Left lung (tissue), 10 donors: Measurements from ENCODE around the gene GJC1. TPM values are rescaled to one million over a fixed set of nuclear protein-coding genes. Genes with fewer than 3 reads are reported as not detected.

ENCODE experiments used
- ATAC-seq: fragments of 200-7000 bp; cut with Tn5 transposase; one replicate; pipeline ENCODE4 v1.9.1; 2020; ENCODE audit warnings: moderate library complexity
- DNase-seq, 4 donors: peaks; one replicate each; pipeline ENCODE4 v3.0.0-alpha.2; 2013 to 2020
- H3K27ac ChIP-seq, 2 donors: fragments of 200-600 bp; sonication (generic) in 1 of 2; one replicate each; pipeline versions ENCODE4 v1.5.0 to v1.8.0; 2020 to 2021
- H3K27me3 ChIP-seq, 2 donors: fragments of 200-600 bp; sonication (generic) in 1 of 2; one replicate each; pipeline versions ENCODE4 v1.5.0 to v1.8.0; 2020 to 2021
- H3K36me3 ChIP-seq, 2 donors: fragments of 200-600 bp; sonication (generic) in 1 of 2; one replicate each; pipeline versions ENCODE4 v1.5.0 to v1.8.0; 2020 to 2021
- H3K4me1 ChIP-seq, 2 donors: fragments of 200-600 bp; one replicate each; pipeline ENCODE4 v1.8.0; 2021
- H3K4me3 ChIP-seq, 2 donors: fragments of 200-600 bp; sonication (generic) in 1 of 2; one replicate each; pipeline versions ENCODE4 v1.5.0 to v1.8.0; 2020 to 2021; ENCODE audit warnings: mild to moderate bottlenecking in 1 of 2
- H3K9me3 ChIP-seq, 2 donors: fragments of 200-600 bp; sonication (generic) in 1 of 2; one replicate each; pipeline versions ENCODE4 v1.5.0 to v1.8.0; 2020 to 2021
- intact Hi-C, 2 donors: fragments of 100-400 bp; cut with DNase I; formaldehyde crosslinking; loops; one replicate each; pipeline versions ENCODE4 v1.11.2 to v1.14.2; 2022
- polyA plus RNA-seq, 6 donors: library from polyadenylated mRNA; unstranded; fragments of 120-200 nt; gene quantifications; one replicate each; pipeline ENCODE4 v1.2.1, GENCODE V29; 2013; ENCODE audit not compliant: insufficient read length in 6 of 6
- total RNA-seq, 2 donors: library from RNA; stranded (reverse); fragmentation: NEBNext Ultra II Directional; extraction: Animal tissue kit (Norgen Biotek cat#: 25700); gene quantifications; one replicate each; pipeline ENCODE4 v1.2.1, GENCODE V29; 2021
- TF ChIP-seq, protein P1 (sequence below), 2 donors: fragments of 200-600 bp; sonication (generic) in 1 of 2; IDR thresholded peaks; one replicate each; pipeline versions ENCODE4 v1.5.0 to v1.8.0; 2021; ENCODE audit warnings: antibody characterized with exemption in 2 of 2
- donor health status: DM: no; HTN: yes; CAD: no.
- donor health status: DM: no; HTN: no; CAD: no.

GJC1 gene
- total and polyA plus RNA-seq, 8 donors: 17.3 to 52.9 (median 46.2) TPM

GRCh38 chr17:44875761-44876160 is 45.7 kb upstream of the GJC1 start:
- Histone ChIP-seq H3K27ac (no peak overlapping the region), H3K9me3 (no peaks in the 10 kb centered on the region), H3K27me3 (no peaks in the 10 kb centered on the region), H3K4me3 (no peak overlapping the region), H3K36me3 (peaks cover 0 to 99% of the 10 kb centered on the region in 2 donors), H3K4me1 (no peaks in the 10 kb centered on the region)
- TF ChIP-seq, protein P1, sequence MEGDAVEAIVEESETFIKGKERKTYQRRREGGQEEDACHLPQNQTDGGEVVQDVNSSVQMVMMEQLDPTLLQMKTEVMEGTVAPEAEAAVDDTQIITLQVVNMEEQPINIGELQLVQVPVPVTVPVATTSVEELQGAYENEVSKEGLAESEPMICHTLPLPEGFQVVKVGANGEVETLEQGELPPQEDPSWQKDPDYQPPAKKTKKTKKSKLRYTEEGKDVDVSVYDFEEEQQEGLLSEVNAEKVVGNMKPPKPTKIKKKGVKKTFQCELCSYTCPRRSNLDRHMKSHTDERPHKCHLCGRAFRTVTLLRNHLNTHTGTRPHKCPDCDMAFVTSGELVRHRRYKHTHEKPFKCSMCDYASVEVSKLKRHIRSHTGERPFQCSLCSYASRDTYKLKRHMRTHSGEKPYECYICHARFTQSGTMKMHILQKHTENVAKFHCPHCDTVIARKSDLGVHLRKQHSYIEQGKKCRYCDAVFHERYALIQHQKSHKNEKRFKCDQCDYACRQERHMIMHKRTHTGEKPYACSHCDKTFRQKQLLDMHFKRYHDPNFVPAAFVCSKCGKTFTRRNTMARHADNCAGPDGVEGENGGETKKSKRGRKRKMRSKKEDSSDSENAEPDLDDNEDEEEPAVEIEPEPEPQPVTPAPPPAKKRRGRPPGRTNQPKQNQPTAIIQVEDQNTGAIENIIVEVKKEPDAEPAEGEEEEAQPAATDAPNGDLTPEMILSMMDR (IDR thresholded peaks at IDR 0.05): no peak
- intact Hi-C loops: no loop called here
- no peak for DNase-seq
- no peak for ATAC-seq

- no peak overlapping the region for H3K4me3 ChIP-seq
- TF ChIP-seq, protein P1 (IDR thresholded peaks at IDR 0.05): no peak
- ATAC-seq: no peak
- no peak for DNase-seq
- intact Hi-C loops: no loop called here
- no peaks in the 10 kb centered on the region for H3K9me3 ChIP-seq
- no peaks in the 10 kb centered on the region for H3K4me1 ChIP-seq
- H3K27me3 ChIP-seq: no peaks in the 10 kb centered on the region
- H3K36me3 ChIP-seq: peaks cover 0 to 99% of the 10 kb centered on the region in 2 donors
- H3K27ac ChIP-seq: no peak overlapping the region
These were observed 42.2 kb upstream of the GJC1 start for GRCh38 chr17:44872131-44872768.

DNA sequence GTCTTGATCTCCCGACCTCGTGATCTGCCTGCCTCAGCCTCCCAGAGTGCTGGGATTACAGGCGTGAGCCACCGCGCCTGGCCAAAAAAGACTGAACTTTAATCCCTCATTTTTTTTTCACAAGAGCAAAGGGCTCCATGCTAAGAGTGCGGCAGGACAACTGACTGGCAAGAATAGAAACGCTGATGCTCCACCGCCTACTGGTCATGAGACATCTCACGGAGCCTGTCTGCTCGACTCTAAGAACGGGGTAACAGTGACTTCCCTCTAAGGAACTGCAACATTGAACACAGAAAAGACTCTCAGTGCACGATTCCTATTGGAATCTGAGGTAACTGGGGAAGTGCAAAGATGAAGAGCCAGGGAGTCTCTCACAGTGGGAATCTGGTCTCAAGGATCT is 41.5 kb upstream of the GJC1 start:
- no peak for DNase-seq
- H3K36me3 ChIP-seq: peaks cover 0 to 99% of the 10 kb centered on the region in 2 donors
- no peak for ATAC-seq

GRCh38 chr17:44867841-44868240 is 37.8 kb upstream of the GJC1 start:
- TF ChIP-seq, protein P1 (IDR thresholded peaks at IDR 0.05): no peak
- Histone ChIP-seq H3K36me3 (peaks cover 0 to 98% of the 10 kb centered on the region in 2 donors), H3K9me3 (no peaks in the 10 kb centered on the region), H3K4me1 (no peaks in the 10 kb centered on the region), H3K27me3 (no peaks in the 10 kb centered on the region), H3K4me3 (no peak overlapping the region), H3K27ac (no peak overlapping the region)
- ATAC-seq (no peak), DNase-seq (no peak)
- intact Hi-C loops: loop anchor here (5.0 to 10.0 kb wide), 2 partner anchors 91 to 93 kb away; no protein-coding TSS in a partner anchor

More for the DNA sequence above, 41.5 kb upstream of the GJC1 start:
- TF ChIP-seq, protein P1 (IDR thresholded peaks at IDR 0.05): no peak
- Histone ChIP-seq H3K27me3 (no peaks in the 10 kb centered on the region), H3K4me3 (no peak overlapping the region), H3K9me3 (no peaks in the 10 kb centered on the region), H3K4me1 (no peaks in the 10 kb centered on the region), H3K27ac (no peak overlapping the region)
- intact Hi-C loops: no loop called here

GRCh38 chr17:44865931-44866330 is 35.8 kb upstream of the GJC1 start:
- DNase-seq: no peak
- Histone ChIP-seq H3K4me1 (no peaks in the 10 kb centered on the region), H3K27me3 (no peaks in the 10 kb centered on the region), H3K27ac (no peak overlapping the region), H3K9me3 (no peaks in the 10 kb centered on the region), H3K36me3 (peaks cover 0 to 98% of the 10 kb centered on the region in 2 donors), H3K4me3 (no peak overlapping the region)
- intact Hi-C loops: loop anchor here (5.0 to 10.0 kb wide), 2 partner anchors 89 to 91 kb away; no protein-coding TSS in a partner anchor
- ATAC-seq: no peak
- TF ChIP-seq, protein P1 (IDR thresholded peaks at IDR 0.05): no peak
